Chondrocyte (in vitro differentiated cells): ENCODE data around the gene AKAIN1. TPM values are rescaled to one million over a fixed set of nuclear protein-coding genes. Genes with fewer than 3 reads are reported as not detected.

Experiments
- DNase-seq: peaks from one replicate; pipeline ENCODE4 v3.0.0; 2021; ENCODE audit warnings: mixed read lengths, low spot score
- H3K27ac Mint-ChIP-seq: one replicate; pipeline ENCODE4 v1.8.0; 2021; ENCODE audit warnings: mild to moderate bottlenecking, moderate library complexity, mixed read lengths; ENCODE audit not compliant: unreplicated experiment
- H3K27me3 Mint-ChIP-seq: 2 replicates; pipeline ENCODE4 v1.8.0; 2021; ENCODE audit warnings: low read depth, mixed read lengths
- H3K36me3 Mint-ChIP-seq: 2 replicates; pipeline ENCODE4 v1.8.0; 2021; ENCODE audit warnings: low read depth, mixed read lengths
- H3K4me1 Mint-ChIP-seq: 2 replicates; pipeline ENCODE4 v1.8.0; 2021; ENCODE audit warnings: low read depth, mild to moderate bottlenecking, mixed read lengths
- H3K4me3 Mint-ChIP-seq: one replicate; pipeline ENCODE4 v1.8.0; 2021; ENCODE audit warnings: mild to moderate bottlenecking, moderate library complexity, mixed read lengths; ENCODE audit not compliant: unreplicated experiment
- H3K9me3 Mint-ChIP-seq: 2 replicates; pipeline ENCODE4 v1.8.0; 2021; ENCODE audit warnings: low read depth, mixed read lengths
- total RNA-seq: library from RNA; stranded (reverse); gene quantifications from 3 replicates; pipeline ENCODE4 v1.2.1, GENCODE V29; 2021
- TF ChIP-seq, protein P1 (sequence below): fragments of 200-600 bp; sonication (generic); IDR thresholded peaks from 2 replicates; pipeline ENCODE4 v1.5.0; 2021; ENCODE audit warnings: antibody characterized with exemption, mild to moderate bottlenecking, moderate library complexity

AKAIN1 gene
- total RNA-seq, 1 donor from 2014 or later: not detected

DNA sequence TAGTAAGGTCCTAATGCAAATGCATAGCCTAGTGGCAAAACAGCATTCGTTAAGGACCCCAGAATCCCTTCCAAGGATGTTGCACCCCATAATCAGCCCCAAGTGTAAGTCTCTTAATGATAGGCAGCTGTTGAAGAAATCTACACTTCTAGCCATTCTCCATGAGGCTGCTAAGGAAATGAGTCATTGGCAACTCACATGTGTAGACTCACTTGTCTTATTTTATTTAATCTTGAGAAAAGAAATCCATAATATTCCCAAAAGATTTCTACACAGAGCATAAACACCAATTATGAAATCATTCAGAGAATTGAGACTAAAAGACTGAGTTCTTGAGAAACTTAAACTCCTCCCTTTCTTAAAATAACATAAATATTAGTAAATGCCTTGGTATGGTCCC, 52.4 kb downstream of the AKAIN1 start:
- TF ChIP-seq, protein P1, sequence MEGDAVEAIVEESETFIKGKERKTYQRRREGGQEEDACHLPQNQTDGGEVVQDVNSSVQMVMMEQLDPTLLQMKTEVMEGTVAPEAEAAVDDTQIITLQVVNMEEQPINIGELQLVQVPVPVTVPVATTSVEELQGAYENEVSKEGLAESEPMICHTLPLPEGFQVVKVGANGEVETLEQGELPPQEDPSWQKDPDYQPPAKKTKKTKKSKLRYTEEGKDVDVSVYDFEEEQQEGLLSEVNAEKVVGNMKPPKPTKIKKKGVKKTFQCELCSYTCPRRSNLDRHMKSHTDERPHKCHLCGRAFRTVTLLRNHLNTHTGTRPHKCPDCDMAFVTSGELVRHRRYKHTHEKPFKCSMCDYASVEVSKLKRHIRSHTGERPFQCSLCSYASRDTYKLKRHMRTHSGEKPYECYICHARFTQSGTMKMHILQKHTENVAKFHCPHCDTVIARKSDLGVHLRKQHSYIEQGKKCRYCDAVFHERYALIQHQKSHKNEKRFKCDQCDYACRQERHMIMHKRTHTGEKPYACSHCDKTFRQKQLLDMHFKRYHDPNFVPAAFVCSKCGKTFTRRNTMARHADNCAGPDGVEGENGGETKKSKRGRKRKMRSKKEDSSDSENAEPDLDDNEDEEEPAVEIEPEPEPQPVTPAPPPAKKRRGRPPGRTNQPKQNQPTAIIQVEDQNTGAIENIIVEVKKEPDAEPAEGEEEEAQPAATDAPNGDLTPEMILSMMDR: no peak
- H3K27ac Mint-ChIP-seq: no peak overlapping the region
- H3K4me3 Mint-ChIP-seq: no peak overlapping the region
- H3K36me3 Mint-ChIP-seq: no peaks in the 10 kb centered on the region
- H3K27me3 Mint-ChIP-seq: no peaks in the 10 kb centered on the region
- no peak for DNase-seq
- no peaks in the 10 kb centered on the region for H3K4me1 Mint-ChIP-seq
- peaks cover 7% of the 10 kb centered on the region for H3K9me3 Mint-ChIP-seq

DNA sequence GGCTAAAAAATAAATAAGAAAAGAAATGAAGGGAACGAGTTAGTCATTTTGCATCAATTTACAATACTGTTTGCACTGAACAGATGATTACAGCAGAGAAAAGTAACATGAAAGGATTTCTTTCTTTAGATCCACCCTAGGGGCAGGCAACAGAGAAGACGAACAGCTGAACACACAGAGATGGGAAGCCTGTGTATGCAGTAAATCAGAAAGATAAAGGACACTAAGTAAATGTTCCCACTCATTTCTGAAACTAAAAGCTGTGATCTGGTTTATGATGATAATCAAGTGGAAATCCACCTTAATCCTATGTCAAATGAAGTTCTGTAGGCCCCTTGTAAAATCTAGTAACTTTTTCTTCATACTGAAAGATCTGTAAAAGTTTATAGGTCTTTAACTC, 54.2 kb downstream of the AKAIN1 start:
- Mint-ChIP-seq H3K4me3 (no peak overlapping the region), H3K4me1 (no peaks in the 10 kb centered on the region), H3K27me3 (no peaks in the 10 kb centered on the region), H3K27ac (no peak overlapping the region), H3K9me3 (peaks cover 7% of the 10 kb centered on the region), H3K36me3 (no peaks in the 10 kb centered on the region)
- DNase-seq: no peak
- TF ChIP-seq, protein P1: no peak

DNA sequence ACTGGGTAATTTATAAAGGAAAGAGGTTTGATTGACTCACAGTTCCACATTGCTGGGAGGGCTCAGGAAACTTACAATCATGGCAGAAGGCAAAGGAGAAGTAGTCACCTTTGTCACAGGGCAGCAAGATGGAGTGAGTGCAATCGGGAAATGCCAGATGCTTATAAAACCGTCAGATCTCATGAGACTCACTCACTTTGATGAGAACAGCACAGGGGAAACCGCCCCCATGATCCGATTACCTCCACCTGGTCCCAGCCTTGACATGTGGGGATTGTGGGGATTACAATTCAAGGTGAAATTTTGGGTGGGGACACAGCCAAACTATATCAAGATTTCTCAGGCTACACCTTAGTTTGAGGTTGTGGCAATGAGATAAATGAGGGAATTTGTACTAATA, 54.9 kb downstream of the AKAIN1 start:
- Mint-ChIP-seq H3K36me3 (no peaks in the 10 kb centered on the region), H3K9me3 (peaks cover 4% of the 10 kb centered on the region), H3K4me1 (no peaks in the 10 kb centered on the region), H3K4me3 (no peak overlapping the region), H3K27ac (no peak overlapping the region), H3K27me3 (no peaks in the 10 kb centered on the region)
- no peak for DNase-seq
- TF ChIP-seq, protein P1: no peak

DNA sequence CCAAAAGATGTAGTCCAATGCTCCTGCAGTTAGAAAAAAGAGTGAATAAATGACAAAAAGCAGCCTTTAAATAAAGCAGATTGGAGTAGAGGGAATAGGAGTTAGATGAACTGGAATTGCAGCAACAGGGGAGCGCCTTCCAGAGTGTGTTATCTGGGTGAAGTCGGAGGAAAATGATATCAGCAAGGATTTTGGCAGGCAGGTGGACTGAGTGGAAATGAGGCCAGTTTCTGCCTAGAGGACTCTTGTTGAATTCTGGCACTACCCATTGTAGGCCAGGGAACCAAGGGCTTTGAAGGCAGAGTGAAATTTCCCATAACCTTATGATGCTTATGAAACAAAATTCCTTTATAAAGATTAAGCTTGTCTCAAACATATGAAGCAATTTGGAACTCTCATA, 59.8 kb downstream of the AKAIN1 start:
- H3K4me3 Mint-ChIP-seq: no peak overlapping the region
- no peak for DNase-seq
- no peaks in the 10 kb centered on the region for H3K27me3 Mint-ChIP-seq
- no peak overlapping the region for H3K27ac Mint-ChIP-seq
- H3K36me3 Mint-ChIP-seq: no peaks in the 10 kb centered on the region
- peaks cover 4% of the 10 kb centered on the region for H3K9me3 Mint-ChIP-seq
- H3K4me1 Mint-ChIP-seq: no peaks in the 10 kb centered on the region
- TF ChIP-seq, protein P1: no peak

DNA sequence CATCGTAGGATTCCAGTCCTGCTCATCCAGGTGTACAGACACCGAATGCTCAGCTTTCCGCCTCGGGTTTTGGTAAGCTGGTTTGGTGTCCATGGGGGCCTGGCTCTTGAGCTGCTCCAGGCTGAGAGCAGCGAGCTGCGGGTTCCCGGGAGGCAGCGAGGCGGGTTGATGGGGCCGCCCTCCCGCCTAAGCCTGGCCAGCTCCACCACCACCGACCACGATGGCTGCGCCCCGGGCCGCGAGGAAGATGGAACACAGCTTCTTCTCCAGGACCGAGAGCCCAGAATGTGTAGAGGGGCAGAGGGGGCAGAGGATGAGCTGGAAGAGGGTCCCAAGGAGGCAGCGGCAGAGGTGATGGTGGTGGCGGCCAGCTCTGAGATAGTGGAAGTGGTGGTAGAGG, 64.1 kb downstream of the AKAIN1 start:
- Mint-ChIP-seq H3K4me3 (no peak overlapping the region), H3K27me3 (peaks cover 2% of the 10 kb centered on the region), H3K4me1 (no peaks in the 10 kb centered on the region), H3K27ac (no peak overlapping the region), H3K36me3 (no peaks in the 10 kb centered on the region), H3K9me3 (peaks cover 7% of the 10 kb centered on the region)
- TF ChIP-seq, protein P1: no peak
- DNase-seq: no peak
